IPS-18a (cell line): ENCODE measurements around the gene MYOM1.
"Not testable (repeated sequence)": the region's sequence is repeated elsewhere in the genome, so short reads cannot be mapped to it uniquely, and the experiment has no call there.

Source experiments
- H3K27ac ChIP-seq: one replicate; pipeline ENCODE4 v1.5.1; 2013; ENCODE audit warnings: low read length
- H3K27me3 ChIP-seq: one replicate; pipeline ENCODE4 v1.6.1; 2013; ENCODE audit warnings: mild to moderate bottlenecking, low read length; ENCODE audit not compliant: control insufficient read depth, insufficient read depth
- H3K36me3 ChIP-seq: one replicate; pipeline ENCODE4 v1.6.1; 2013; ENCODE audit warnings: low read depth, low read length; ENCODE audit not compliant: control insufficient read depth
- H3K4me1 ChIP-seq: one replicate; pipeline ENCODE4 v1.6.1; 2013; ENCODE audit warnings: low read depth, low read length; ENCODE audit not compliant: control insufficient read depth
- H3K4me3 ChIP-seq: one replicate; pipeline ENCODE4 v1.5.1; 2013; ENCODE audit warnings: low read length
- H3K9ac ChIP-seq: one replicate; pipeline ENCODE4 v1.6.1; 2013; ENCODE audit warnings: mild to moderate bottlenecking, low read length, moderate library complexity
- H3K9me3 ChIP-seq: one replicate; pipeline ENCODE4 v1.6.1; 2013; ENCODE audit warnings: low read depth, low read length; ENCODE audit not compliant: control insufficient read depth

The MYOM1 gene

GRCh38 chr18:3055186-3055728 is 164.5 kb downstream of the MYOM1 start:
- Histone ChIP-seq H3K27me3 (no peaks in the 10 kb centered on the region), H3K4me1 (no peaks in the 10 kb centered on the region), H3K27ac (no peak overlapping the region)

DNA sequence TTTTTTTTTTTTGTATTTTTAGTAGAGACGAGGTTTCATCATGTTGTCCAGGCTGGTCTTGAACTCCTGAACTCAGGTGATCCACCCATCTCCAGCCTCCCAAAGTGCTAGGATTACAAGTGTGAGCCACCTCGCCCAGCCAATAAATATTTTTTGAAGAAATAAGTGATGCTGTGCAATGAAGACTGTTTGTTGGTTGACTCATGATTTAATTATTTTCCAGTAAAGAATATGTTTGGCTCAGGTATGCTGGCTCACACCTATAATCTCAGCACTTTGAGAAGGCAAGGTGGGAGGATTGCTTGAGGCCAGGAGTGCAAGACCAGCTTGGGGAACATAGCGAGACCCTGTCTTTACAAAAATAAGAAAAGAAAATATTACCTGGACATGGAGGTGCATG is 165.0 kb downstream of the MYOM1 start:
- no peaks in the 10 kb centered on the region for H3K27me3 ChIP-seq
- H3K27ac ChIP-seq = no peak overlapping the region
- no peak overlapping the region for H3K9ac ChIP-seq
- H3K4me1 ChIP-seq = no peaks in the 10 kb centered on the region
- no peaks in the 10 kb centered on the region for H3K36me3 ChIP-seq
- no peaks in the 10 kb centered on the region for H3K9me3 ChIP-seq
- no peak overlapping the region for H3K4me3 ChIP-seq

More at GRCh38 chr18:3055186-3055728, 164.5 kb downstream of the MYOM1 start:
- H3K4me3 ChIP-seq = no peak overlapping the region
- no peak overlapping the region for H3K9ac ChIP-seq
- no peaks in the 10 kb centered on the region for H3K9me3 ChIP-seq
- H3K36me3 ChIP-seq = no peaks in the 10 kb centered on the region

- no peak overlapping the region for H3K27ac ChIP-seq
- no peaks in the 10 kb centered on the region for H3K36me3 ChIP-seq
- H3K4me1 ChIP-seq = no peaks in the 10 kb centered on the region
- H3K9ac ChIP-seq = no peak overlapping the region
- H3K27me3 ChIP-seq = no peaks in the 10 kb centered on the region
- H3K9me3 ChIP-seq = no peaks in the 10 kb centered on the region
- no peak overlapping the region for H3K4me3 ChIP-seq
Measured at GRCh38 chr18:3054214-3054613, 165.6 kb downstream of the MYOM1 start.

DNA sequence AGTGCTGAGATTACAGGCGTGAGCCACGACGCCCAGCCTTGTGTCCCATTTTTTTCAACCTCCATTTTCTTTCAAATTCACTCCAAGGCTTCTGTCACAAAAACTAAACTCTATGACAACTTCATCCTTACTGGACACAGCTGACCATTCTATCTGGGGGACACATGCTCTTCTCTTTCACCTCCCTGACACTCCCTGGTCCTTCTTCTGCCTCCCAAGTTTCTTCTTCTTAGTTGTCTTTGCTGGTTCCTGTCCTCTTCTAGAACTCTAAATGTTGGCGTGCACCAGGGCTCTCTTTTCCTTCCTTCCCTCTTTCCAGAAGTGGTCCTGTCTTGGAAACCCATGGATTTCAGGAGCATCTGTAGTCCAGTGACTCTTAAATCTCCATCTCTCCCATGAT is 166.7 kb downstream of the MYOM1 start:
- H3K27ac ChIP-seq = no peak overlapping the region
- H3K4me1 ChIP-seq = no peaks in the 10 kb centered on the region
- no peaks in the 10 kb centered on the region for H3K36me3 ChIP-seq
- no peak overlapping the region for H3K4me3 ChIP-seq
- H3K9ac ChIP-seq = no peak overlapping the region
- no peaks in the 10 kb centered on the region for H3K9me3 ChIP-seq
- no peaks in the 10 kb centered on the region for H3K27me3 ChIP-seq

GRCh38 chr18:3052411-3052758 is 167.4 kb downstream of the MYOM1 start:
- Histone ChIP-seq H3K27ac (no peak overlapping the region), H3K4me3 (no peak overlapping the region)

GRCh38 chr18:3051718-3052410 is 167.9 kb downstream of the MYOM1 start:
- H3K4me3 ChIP-seq = no peak overlapping the region
- H3K9ac ChIP-seq = no peak overlapping the region
- H3K27ac ChIP-seq = no peak overlapping the region

More at GRCh38 chr18:3052411-3052758, 167.4 kb downstream of the MYOM1 start:
- Histone ChIP-seq H3K27me3 (no peaks in the 10 kb centered on the region), H3K9ac (no peak overlapping the region), H3K36me3 (no peaks in the 10 kb centered on the region), H3K9me3 (no peaks in the 10 kb centered on the region), H3K4me1 (no peaks in the 10 kb centered on the region)

DNA sequence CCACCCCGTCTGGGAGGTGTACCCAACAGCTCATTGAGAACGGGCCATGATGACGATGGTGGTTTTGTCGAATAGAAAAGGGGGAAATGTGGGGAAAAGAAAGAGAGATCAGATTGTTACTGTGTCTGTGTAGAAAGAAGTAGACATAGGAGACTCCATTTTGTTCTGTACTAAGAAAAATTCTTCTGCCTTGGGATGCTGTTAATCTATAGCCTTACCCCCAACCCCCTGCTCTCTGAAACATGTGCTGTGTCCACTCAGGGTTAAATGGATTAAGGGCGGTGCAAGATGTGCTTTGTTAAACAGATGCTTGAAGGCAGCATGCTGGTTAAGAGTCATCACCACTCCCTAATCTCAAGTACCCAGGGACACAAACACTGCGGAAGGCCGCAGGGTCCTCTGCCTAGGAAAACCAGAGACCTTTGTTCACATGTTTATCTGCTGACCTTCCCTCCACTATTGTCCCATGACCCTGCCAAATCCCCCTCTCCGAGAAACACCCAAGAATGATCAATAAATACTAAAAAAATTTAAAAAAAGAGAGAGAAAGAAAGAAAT is 169.8 kb downstream of the MYOM1 start:
- not testable (repeated sequence) for H3K4me1 ChIP-seq, H3K9ac ChIP-seq, H3K4me3 ChIP-seq, H3K9me3 ChIP-seq, H3K36me3 ChIP-seq, H3K27ac ChIP-seq, H3K27me3 ChIP-seq

More at GRCh38 chr18:3051718-3052410, 167.9 kb downstream of the MYOM1 start:
- no peaks in the 10 kb centered on the region for H3K9me3 ChIP-seq
- no peaks in the 10 kb centered on the region for H3K27me3 ChIP-seq
- H3K4me1 ChIP-seq = no peaks in the 10 kb centered on the region
- no peaks in the 10 kb centered on the region for H3K36me3 ChIP-seq

- Histone ChIP-seq H3K27ac (no peak overlapping the region), H3K27me3 (no peaks in the 10 kb centered on the region), H3K36me3 (no peaks in the 10 kb centered on the region), H3K9ac (no peak overlapping the region), H3K9me3 (no peaks in the 10 kb centered on the region), H3K4me3 (no peak overlapping the region), H3K4me1 (no peaks in the 10 kb centered on the region)
Measured at GRCh38 chr18:3048820-3049349, 170.9 kb downstream of the MYOM1 start.

- no peak overlapping the region for H3K9ac ChIP-seq
- no peaks in the 10 kb centered on the region for H3K27me3 ChIP-seq
- H3K27ac ChIP-seq = no peak overlapping the region
- H3K9me3 ChIP-seq = no peaks in the 10 kb centered on the region
- no peaks in the 10 kb centered on the region for H3K36me3 ChIP-seq
- H3K4me3 ChIP-seq = no peak overlapping the region
- no peaks in the 10 kb centered on the region for H3K4me1 ChIP-seq
Measured at GRCh38 chr18:3048121-3048520, 171.6 kb downstream of the MYOM1 start.

GRCh38 chr18:3046216-3046808 is 173.5 kb downstream of the MYOM1 start:
- H3K4me1 ChIP-seq = peaks cover 5% of the 10 kb centered on the region
- H3K36me3 ChIP-seq = no peaks in the 10 kb centered on the region
- H3K4me3 ChIP-seq = no peak overlapping the region
- H3K27ac ChIP-seq = no peak overlapping the region
- H3K27me3 ChIP-seq = no peaks in the 10 kb centered on the region
- H3K9me3 ChIP-seq = no peaks in the 10 kb centered on the region
- H3K9ac ChIP-seq = no peak overlapping the region

DNA sequence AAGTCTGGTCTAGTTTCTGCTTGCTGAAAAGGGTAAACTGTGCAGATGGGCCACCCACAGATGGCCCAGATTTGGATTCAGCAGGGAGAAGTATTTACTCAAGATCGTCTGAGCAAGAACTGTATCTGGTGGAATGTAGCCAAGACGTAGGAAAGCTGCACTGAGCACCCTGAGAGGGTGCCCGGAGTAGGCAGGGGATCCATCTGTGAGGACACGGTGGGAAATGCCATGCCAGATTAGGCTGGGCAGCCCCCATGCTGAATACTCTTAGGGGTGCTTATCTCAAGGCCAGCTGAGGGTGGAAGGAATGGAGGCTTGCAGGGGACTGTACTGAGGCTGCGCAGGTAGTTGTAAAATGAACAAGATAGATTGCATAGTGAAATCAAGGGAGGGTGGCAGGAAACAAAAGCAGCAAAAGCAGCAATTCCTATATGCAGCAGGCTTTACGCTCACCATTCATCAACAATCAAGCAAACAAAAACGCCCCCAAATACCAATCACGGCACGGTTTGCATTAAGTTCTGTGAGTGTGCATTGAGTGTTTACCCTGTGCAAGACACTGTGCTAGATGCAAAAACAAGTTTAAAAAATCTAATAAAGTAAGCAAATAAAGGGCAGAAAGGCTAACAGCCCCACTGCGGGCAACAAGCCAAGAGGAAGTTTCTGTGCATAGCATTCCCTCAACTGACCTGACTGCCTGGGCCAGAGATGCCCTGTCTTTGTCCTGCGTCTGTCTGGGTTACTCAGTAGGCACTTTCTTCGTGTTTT is 174.7 kb downstream of the MYOM1 start:
- no peak overlapping the region for H3K4me3 ChIP-seq
- no peaks in the 10 kb centered on the region for H3K27me3 ChIP-seq
- no peak overlapping the region for H3K9ac ChIP-seq
- no peak overlapping the region for H3K27ac ChIP-seq
- no peaks in the 10 kb centered on the region for H3K9me3 ChIP-seq
- H3K4me1 ChIP-seq = peaks cover 5% of the 10 kb centered on the region
- no peaks in the 10 kb centered on the region for H3K36me3 ChIP-seq
